DOHH2 (cell line): ENCODE data around the gene CCNG1.

ENCODE experiments used
- H3F3A ChIP-seq: fragments of 200-600 bp; sonication (generic), shearing (Covaris generic); 2 replicates; pipeline ENCODE4 v1.6.0; 2016; ENCODE audit warnings: antibody characterized with exemption, mild to moderate bottlenecking; ENCODE audit not compliant: control insufficient read depth, insufficient read depth
- H3K27ac ChIP-seq: fragments of 200-600 bp; sonication (generic); 2 replicates; pipeline ENCODE4 v1.5.1; 2014; ENCODE audit warnings: low read depth, mild to moderate bottlenecking, low read length, moderate library complexity
- H3K27me3 ChIP-seq: fragments of 200-600 bp; sonication (generic); 2 replicates; pipeline ENCODE4 v1.6.1; 2014; ENCODE audit warnings: mild to moderate bottlenecking, low read length, mixed read lengths; ENCODE audit not compliant: control insufficient read depth
- H3K36me3 ChIP-seq: fragments of 200-600 bp; sonication (generic); 2 replicates; pipeline ENCODE4 v1.6.1; 2014; ENCODE audit warnings: mild to moderate bottlenecking, low read length, moderate library complexity, mixed read lengths; ENCODE audit not compliant: control insufficient read depth
- H3K4me1 ChIP-seq: fragments of 200-600 bp; sonication (generic); 2 replicates; pipeline ENCODE4 v1.6.1; 2014; ENCODE audit warnings: mild to moderate bottlenecking, low read length, mixed read lengths; ENCODE audit not compliant: control insufficient read depth
- H3K4me2 ChIP-seq: fragments of 200-600 bp; sonication (generic); 2 replicates; pipeline ENCODE4 v1.6.0; 2014; ENCODE audit warnings: mild to moderate bottlenecking, low read length, moderate library complexity
- H3K4me3 ChIP-seq: fragments of 200-600 bp; sonication (generic); 2 replicates; pipeline ENCODE4 v1.5.1; 2014; ENCODE audit warnings: mild to moderate bottlenecking, low read length, mixed read lengths
- H3K79me2 ChIP-seq: fragments of 200-600 bp; sonication (generic); 2 replicates; pipeline ENCODE4 v1.6.1; 2014; ENCODE audit warnings: mild to moderate bottlenecking, low read length, mixed read lengths; ENCODE audit not compliant: control insufficient read depth
- H3K9me2 ChIP-seq: fragments of 200-600 bp; sonication (generic); replicated peaks from 2 replicates; pipeline ENCODE4 v1.6.1; 2014; ENCODE audit warnings: mild to moderate bottlenecking, low read length, mixed read lengths; ENCODE audit not compliant: control insufficient read depth
- H3K9me3 ChIP-seq: fragments of 200-600 bp; sonication (generic); 2 replicates; pipeline ENCODE4 v1.6.1; 2014; ENCODE audit warnings: antibody characterized with exemption, low read length, mixed read lengths; ENCODE audit not compliant: control insufficient read depth, insufficient read depth
- H4K20me1 ChIP-seq: fragments of 200-600 bp; sonication (generic); 2 replicates; pipeline ENCODE4 v1.6.0; 2014; ENCODE audit warnings: low read depth, mild to moderate bottlenecking, antibody characterized with exemption, low read length, moderate library complexity; ENCODE audit not compliant: control insufficient read depth, insufficient read depth
- EZH2phosphoT487 ChIP-seq: fragments of 200-600 bp; sonication (generic); IDR thresholded peaks from 2 replicates; pipeline ENCODE4 v1.6.1; 2017; ENCODE audit warnings: borderline replicate concordance, mild to moderate bottlenecking, antibody characterized with exemption, low read length, moderate library complexity, mixed read lengths
- TF ChIP-seq, protein P1 (sequence below): fragments of 200-600 bp; sonication (generic); IDR thresholded peaks from one replicate; pipeline ENCODE4 v1.5.1; 2014; ENCODE audit warnings: antibody characterized with exemption, mild to moderate bottlenecking, low read depth, low read length; ENCODE audit not compliant: poor library complexity, severe bottlenecking

The CCNG1 gene

DNA sequence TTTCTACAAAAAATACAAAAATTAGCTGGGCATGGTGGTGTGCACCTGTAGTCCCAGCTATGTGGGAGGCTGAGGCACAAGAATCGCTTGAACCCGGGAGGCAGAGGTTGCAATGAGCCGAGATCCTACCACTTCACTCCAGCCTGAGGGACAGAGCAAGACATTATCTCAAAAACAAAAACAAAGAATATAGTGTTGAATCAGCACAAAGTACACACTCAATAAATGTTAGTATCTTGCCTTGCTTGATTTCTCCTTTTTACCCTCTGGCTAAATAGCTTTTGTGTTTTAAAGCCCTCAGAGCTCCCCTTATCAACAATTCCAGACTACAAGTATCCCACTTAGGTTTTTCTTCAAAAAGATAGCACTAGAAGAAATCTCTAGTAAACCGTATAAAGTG is 37.5 kb upstream of the CCNG1 start:
- Histone ChIP-seq H3F3A (no peaks in the 10 kb centered on the region), H3K9me3 (no peaks in the 10 kb centered on the region), H3K9me2 (no peaks in the 10 kb centered on the region), H3K4me1 (no peaks in the 10 kb centered on the region; the same call in 1 of the 2 replicates), H3K36me3 (no peaks in the 10 kb centered on the region), H3K79me2 (no peaks in the 10 kb centered on the region), H3K27ac (no peak overlapping the region), H3K4me2 (no peak overlapping the region), H4K20me1 (no peaks in the 10 kb centered on the region), H3K27me3 (no peaks in the 10 kb centered on the region), H3K4me3 (no peak overlapping the region)
- TF ChIP-seq, protein P1, sequence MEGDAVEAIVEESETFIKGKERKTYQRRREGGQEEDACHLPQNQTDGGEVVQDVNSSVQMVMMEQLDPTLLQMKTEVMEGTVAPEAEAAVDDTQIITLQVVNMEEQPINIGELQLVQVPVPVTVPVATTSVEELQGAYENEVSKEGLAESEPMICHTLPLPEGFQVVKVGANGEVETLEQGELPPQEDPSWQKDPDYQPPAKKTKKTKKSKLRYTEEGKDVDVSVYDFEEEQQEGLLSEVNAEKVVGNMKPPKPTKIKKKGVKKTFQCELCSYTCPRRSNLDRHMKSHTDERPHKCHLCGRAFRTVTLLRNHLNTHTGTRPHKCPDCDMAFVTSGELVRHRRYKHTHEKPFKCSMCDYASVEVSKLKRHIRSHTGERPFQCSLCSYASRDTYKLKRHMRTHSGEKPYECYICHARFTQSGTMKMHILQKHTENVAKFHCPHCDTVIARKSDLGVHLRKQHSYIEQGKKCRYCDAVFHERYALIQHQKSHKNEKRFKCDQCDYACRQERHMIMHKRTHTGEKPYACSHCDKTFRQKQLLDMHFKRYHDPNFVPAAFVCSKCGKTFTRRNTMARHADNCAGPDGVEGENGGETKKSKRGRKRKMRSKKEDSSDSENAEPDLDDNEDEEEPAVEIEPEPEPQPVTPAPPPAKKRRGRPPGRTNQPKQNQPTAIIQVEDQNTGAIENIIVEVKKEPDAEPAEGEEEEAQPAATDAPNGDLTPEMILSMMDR = no peak
- no peak for TF ChIP-seq EZH2phosphoT487

DNA sequence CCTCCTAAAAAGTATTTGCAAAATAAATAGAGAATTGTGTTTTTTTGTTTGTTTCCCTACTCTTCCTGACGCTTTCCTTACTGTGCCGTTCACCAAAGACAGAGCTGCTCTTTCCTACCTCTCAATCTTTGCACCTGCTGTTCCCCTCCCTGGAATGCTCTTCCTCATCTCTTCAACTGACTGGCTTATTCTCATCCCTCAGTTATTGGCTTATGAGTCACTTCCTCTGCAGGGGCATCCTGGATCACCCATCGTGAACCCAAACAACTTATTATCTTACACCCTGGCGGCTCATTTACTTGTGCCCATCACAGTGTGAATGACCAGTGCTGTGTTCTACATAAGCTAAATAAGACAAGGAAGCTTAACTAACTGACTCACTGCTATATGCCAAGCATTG is 36.1 kb upstream of the CCNG1 start:
- no peak overlapping the region for H3K4me3 ChIP-seq
- H3K79me2 ChIP-seq = no peaks in the 10 kb centered on the region
- H3K36me3 ChIP-seq = no peaks in the 10 kb centered on the region
- no peaks in the 10 kb centered on the region for H3F3A ChIP-seq
- H3K9me2 ChIP-seq = no peaks in the 10 kb centered on the region
- no peak overlapping the region for H3K27ac ChIP-seq
- no peak overlapping the region for H3K4me2 ChIP-seq
- H3K9me3 ChIP-seq = no peaks in the 10 kb centered on the region
- H3K27me3 ChIP-seq = no peaks in the 10 kb centered on the region
- H3K4me1 ChIP-seq = peaks cover 4% of the 10 kb centered on the region
- no peaks in the 10 kb centered on the region for H4K20me1 ChIP-seq
- TF ChIP-seq EZH2phosphoT487 = no peak
- TF ChIP-seq, protein P1 = no peak

GRCh38 chr5:163402007-163402406 is 35.4 kb upstream of the CCNG1 start:
- Histone ChIP-seq H3K4me1 (peaks cover 12% of the 10 kb centered on the region), H3K27me3 (no peaks in the 10 kb centered on the region), H3K9me3 (no peaks in the 10 kb centered on the region), H3K4me3 (no peak overlapping the region), H3K27ac (no peak overlapping the region), H4K20me1 (no peaks in the 10 kb centered on the region), H3K36me3 (no peaks in the 10 kb centered on the region), H3K4me2 (no peak overlapping the region), H3K9me2 (no peaks in the 10 kb centered on the region), H3F3A (no peaks in the 10 kb centered on the region), H3K79me2 (no peaks in the 10 kb centered on the region)
- TF ChIP-seq, protein P1 = no peak
- no peak for TF ChIP-seq EZH2phosphoT487
